Measurements from ENCODE around the gene PLA2G2C.

- TF ChIP-seq, protein P1, sequence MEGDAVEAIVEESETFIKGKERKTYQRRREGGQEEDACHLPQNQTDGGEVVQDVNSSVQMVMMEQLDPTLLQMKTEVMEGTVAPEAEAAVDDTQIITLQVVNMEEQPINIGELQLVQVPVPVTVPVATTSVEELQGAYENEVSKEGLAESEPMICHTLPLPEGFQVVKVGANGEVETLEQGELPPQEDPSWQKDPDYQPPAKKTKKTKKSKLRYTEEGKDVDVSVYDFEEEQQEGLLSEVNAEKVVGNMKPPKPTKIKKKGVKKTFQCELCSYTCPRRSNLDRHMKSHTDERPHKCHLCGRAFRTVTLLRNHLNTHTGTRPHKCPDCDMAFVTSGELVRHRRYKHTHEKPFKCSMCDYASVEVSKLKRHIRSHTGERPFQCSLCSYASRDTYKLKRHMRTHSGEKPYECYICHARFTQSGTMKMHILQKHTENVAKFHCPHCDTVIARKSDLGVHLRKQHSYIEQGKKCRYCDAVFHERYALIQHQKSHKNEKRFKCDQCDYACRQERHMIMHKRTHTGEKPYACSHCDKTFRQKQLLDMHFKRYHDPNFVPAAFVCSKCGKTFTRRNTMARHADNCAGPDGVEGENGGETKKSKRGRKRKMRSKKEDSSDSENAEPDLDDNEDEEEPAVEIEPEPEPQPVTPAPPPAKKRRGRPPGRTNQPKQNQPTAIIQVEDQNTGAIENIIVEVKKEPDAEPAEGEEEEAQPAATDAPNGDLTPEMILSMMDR (conservative IDR thresholded peaks at IDR 0.05; ENCODE audit: low read depth in 2 of 2) = no peak
- TF ChIP-seq, protein P2, sequence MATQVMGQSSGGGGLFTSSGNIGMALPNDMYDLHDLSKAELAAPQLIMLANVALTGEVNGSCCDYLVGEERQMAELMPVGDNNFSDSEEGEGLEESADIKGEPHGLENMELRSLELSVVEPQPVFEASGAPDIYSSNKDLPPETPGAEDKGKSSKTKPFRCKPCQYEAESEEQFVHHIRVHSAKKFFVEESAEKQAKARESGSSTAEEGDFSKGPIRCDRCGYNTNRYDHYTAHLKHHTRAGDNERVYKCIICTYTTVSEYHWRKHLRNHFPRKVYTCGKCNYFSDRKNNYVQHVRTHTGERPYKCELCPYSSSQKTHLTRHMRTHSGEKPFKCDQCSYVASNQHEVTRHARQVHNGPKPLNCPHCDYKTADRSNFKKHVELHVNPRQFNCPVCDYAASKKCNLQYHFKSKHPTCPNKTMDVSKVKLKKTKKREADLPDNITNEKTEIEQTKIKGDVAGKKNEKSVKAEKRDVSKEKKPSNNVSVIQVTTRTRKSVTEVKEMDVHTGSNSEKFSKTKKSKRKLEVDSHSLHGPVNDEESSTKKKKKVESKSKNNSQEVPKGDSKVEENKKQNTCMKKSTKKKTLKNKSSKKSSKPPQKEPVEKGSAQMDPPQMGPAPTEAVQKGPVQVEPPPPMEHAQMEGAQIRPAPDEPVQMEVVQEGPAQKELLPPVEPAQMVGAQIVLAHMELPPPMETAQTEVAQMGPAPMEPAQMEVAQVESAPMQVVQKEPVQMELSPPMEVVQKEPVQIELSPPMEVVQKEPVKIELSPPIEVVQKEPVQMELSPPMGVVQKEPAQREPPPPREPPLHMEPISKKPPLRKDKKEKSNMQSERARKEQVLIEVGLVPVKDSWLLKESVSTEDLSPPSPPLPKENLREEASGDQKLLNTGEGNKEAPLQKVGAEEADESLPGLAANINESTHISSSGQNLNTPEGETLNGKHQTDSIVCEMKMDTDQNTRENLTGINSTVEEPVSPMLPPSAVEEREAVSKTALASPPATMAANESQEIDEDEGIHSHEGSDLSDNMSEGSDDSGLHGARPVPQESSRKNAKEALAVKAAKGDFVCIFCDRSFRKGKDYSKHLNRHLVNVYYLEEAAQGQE (IDR thresholded peaks at IDR 0.05; ENCODE audit: unreplicated experiment) = no peak
- TF ChIP-seq NANOG (IDR thresholded peaks at IDR 0.05; ENCODE audit: borderline replicate concordance) (no peak), EZH2 (IDR thresholded peaks at IDR 0.05; ENCODE audit: low read depth, unreplicated experiment) (no peak), EZH2phosphoT487 (IDR thresholded peaks at IDR 0.05; ENCODE audit: unreplicated experiment) (no peak)
Observed at GRCh38 chr1:20179371-20180128, 6.8 kb downstream of the PLA2G2C start.
